Stimulated activated CD8-positive, alpha-beta memory T cell treated with anti-CD3 and anti-CD28 coated beads, Interleukin-15, amount 100 ng/mL, for 4 hours (primary cell): ENCODE data around the gene RAPGEF2.
"Not testable (repeated sequence)": the region's sequence is repeated elsewhere in the genome, so short reads cannot be mapped to it uniquely, and the experiment has no call there.

ENCODE experiments used
- DNase-seq, 2 donors: peaks; one replicate each; pipeline ENCODE4 v3.0.0-alpha.2; 2020; ENCODE audit warnings: low read depth in 2 of 2

RAPGEF2 gene

DNA sequence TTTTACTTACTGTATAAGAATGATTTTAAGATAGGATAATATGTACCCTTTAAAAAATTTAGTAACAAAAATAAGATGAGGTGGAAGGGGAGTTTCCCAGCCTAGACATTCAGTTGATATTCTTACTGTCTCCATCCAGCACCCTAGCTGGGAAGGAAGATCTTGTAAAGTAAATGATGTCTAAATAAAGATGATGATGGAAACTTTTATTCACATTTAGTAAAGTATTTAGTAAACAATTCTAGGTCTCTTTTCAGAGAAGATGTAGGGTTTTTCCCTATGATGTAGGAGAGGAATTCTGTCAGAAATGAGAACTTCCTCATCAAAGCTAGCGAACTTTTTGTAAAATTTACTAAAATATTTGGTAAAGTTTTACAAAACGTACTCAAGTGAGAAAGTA, 136.8 kb downstream of the RAPGEF2 start:
- DNase-seq, result no peak

DNA sequence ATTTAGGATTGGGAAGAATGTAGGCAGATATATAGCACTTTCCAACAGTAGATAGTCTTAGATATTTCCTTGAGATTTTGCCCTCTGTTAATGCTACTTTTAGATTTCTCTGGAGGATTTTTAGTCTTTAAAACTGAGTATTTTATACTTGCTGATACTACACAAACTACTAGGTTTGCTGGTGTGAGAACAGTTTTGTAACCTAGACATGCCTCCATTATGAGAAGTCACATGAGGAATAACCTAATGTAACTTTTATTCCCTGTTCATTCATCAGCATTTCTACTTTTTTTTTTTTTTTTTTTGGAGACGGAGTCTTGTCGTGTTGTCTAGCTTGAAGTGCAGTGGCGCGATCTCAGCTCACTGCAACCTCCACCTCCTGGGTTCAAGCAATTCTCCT, 137.2 kb downstream of the RAPGEF2 start:
- DNase-seq, result no peak

DNA sequence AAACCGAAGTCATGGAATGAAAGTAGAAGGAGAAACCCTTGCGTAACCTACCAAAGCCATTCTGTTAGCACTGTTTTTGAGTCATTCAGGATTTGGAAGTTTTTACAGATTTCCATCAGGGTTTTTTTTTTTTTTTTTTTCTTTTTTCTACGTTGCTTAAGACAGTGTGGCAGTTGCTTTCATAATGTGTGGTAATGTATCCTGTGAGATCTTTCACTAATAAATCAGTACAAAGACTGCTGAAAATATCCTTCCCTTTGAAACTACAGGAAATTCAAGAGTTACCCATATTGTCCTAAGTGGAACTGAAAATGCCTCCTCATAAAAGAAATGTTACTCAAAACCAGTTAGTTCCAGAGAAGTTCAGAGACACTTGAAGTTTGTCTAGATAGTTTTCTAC, 137.8 kb downstream of the RAPGEF2 start:
- no peak for DNase-seq

DNA sequence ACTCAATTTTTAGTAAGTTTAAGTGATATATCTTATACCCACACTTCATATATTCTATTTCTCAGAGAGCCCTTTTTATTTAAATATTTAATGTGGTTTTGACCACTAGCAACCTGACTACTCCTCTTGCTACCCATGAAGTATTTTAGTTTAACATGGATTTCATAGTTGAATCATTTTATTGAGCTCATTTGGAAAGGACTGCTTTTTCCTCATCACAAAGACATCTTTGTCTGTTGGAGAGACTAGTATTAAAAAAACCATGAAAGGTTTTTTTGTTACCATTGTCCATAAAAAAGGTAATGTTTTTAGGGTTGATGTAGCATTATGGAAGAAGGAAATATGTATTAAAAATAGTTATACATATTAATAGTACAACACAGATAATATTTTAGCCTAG, 139.5 kb downstream of the RAPGEF2 start:
- no peak for DNase-seq

DNA sequence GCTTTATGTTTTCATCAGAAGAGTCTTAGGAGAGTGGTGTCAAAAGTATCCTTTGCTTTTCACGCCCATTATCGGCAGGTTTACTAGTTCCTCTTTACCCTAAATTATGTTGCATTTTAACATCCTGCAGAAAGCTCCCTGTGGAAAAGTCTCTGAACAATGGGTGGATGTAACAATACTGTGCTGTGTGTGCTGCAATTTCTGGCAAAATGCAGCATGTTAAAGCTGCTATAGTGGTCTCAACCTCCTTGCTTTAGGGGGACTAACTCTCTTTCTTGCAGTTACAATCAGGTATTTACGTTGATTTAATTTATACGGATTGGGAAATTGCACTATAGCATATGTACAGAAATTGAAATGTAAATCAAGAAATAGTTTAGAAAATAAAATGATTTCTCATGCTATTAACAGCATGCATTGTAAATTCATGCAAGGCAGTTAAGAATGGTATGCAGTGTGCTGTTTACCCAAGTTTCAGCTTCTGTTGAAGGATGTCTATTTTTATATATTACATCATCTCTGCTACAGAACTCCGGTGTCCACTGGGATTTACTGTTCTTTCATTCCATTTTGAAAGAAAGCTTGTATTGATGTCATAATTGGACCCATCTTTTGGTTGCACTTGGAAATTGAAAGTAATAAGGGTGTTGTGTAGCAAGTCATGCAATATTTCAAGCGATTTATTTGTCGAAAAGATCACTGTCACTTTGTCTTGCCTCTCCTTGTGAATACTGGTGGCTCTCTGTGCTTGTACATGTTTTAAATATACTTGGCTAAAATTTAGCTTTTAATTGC, 145.7 kb downstream of the RAPGEF2 start:
- DNase-seq, result no peak

DNA sequence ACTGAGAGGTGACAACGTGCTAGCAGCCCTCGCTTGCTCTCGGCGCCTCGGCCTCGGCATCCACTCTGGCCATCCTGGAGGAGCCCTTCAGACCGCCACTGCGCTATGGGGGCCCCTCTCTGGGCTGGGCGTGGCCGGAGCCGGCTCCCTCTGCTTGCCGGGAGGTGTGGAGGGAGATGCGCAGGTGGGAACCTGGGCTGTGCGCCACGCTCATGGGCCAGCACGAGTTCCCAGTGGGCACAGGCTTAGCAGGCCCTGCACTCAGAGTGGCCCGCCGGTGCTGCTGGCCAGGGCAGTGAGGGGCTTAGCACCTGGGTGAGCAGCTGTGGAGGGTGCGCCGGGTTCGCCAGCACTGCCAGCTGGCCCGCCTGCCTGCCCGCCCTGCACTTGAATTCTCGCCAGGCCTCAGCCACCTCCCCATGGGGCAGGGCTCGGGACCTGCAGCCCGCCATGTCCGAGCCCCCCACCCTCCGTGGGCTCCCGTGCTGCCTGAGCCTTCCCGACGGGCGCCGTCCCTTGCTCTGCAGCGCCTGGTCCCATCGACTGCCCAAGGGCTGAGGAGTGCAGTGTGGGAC, 148.0 kb downstream of the RAPGEF2 start:
- DNase-seq, result no peak

DNA sequence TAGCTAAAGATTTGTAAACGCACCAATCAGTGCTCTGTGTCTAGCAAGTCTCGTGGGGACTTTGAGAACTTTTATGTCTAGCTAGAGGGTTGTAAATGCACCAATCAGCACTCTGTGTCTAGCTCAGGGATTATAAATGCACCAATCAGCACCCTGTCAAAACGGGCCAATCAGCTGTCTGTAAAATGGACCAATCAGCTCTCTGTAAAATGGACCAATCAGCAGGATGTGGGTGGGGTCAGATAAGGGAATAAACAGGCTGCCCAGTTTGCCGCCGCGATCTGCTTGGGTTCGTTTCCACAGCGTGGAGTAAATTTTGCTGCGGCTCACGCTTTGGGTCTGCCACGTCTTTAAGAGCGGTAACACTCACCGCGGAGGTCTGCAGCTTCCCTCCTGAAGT, 148.7 kb downstream of the RAPGEF2 start:
- not testable (repeated sequence) for DNase-seq

DNA sequence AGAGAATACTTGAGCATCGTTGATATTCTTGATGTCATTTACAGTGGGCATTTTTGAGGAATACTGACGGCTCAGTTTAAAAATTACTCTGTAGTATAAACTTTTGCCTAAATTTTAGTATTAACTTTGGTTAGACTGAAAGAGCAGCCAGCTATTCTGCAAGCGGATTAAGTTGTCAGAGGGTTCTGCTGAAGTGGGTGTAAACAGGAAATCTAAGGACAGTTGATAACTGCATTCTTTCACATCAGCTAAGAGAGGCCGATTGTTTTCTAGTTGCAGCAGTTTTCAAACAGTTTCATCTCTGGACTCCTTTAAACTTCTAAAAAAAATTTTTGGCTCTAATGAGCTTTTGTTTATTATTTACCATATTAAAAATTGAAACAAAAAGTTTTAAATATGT, 149.6 kb downstream of the RAPGEF2 start:
- DNase-seq, result no peak

DNA sequence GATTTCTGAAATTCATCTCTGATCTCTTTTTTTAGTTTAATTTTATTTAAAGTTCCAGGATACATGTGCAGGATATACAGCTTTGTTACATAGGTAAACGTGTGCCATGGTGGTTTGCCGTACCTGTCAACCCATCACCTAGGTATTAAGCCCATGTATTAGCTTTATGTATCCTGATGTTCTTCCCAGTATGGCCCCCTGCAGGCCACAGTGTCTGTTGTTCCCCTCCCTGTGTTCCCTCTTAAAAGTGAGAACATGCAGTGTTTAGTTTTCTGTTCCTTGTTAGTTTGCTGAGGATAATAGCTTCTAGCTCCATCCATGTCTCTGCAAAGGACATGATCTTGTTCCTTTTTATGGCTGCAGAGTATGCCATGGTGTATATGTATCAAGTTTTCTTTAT, 153.2 kb downstream of the RAPGEF2 start:
- DNase-seq, result no peak

DNA sequence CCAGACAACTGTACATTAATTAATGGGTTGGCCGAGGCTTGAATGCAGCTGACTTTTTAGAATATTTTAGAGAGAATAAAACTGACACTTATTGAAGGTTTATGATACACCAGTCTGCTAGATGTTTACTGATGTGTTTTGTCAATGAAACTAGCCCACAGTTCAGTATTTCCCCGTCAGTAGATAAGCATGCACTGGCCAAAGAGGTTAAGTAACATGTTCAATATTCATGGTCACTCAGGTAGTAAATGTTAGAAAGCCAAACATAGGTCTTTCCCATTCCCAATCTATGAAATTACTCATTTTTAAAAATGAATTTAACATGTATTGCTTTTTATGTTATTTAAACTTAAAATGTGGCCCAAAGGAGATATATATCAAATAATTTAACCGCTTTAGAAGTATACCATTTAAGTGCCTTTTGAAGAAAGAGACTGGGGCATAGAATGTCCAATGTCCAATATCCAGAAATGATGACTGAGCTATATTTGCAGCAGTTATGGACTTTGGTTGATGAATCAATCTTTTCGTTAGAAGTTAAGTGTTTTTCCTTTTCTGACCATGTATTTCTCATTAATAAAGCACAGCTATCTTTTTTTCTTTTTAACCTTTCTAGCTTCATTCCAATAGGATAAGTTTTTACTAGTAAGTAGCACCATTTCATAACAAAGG, 156.1 kb downstream of the RAPGEF2 start:
- no peak for DNase-seq

DNA sequence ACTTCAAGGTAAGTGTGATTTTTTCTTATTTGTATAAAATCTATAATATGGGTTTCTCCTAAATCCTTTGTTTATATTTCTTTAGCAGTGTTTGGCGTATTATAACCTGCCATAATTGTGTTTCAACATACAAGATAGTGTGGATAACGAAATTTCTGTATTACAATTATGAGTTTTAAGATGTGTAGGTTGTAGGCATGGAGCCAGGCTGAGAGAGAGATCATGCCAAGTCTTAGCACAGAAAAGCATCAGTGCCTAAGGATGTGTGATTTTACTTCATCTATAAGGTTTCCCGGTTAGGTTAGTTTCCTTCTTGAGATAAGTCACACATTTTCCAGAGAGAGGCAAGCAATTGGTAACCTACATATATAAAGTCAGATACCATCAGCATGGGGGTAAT, 161.2 kb downstream of the RAPGEF2 start:
- no peak for DNase-seq

DNA sequence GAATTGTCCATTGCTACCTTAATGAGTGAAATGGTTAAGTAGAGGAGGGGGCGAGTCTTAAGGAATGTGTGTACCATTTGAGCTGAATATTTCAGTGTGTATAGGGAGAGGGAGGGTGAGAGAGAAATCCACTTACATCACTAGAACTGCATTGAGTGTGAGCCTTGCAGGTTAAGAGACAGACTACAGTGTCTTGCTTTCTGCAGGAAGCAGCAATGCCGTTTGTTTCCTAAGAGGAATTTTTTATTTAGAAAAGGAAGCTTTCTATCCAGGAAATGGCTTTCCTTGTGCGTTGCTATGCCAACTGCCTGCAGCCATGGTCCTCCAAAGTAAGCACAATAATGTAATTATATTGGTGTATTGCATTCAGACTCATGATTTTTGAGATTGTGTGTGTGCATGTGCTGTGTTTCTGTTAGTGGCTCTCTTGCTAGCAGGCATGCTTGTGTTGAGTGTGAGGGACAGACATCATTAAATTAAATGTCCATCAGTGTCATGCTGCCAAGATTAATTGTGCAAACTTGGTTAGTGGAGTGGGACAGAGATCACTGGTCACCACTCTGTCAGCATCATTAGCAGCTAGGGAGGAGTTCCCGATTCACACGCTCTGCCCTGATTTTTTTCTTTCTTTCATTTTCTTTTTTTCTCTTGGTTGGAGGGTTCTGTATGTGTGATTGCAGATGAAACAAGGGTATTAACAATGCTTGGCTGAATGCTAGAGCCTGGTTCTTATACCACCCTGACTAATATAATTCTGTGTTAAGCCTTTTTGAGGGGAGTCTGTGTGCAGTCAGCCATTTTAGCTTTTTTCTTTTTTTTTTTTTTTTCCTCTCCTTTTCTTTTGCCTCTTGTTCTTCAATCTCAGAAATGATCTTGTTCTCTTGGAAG, 164.3 kb downstream of the RAPGEF2 start:
- DNase-seq, result no peak

DNA sequence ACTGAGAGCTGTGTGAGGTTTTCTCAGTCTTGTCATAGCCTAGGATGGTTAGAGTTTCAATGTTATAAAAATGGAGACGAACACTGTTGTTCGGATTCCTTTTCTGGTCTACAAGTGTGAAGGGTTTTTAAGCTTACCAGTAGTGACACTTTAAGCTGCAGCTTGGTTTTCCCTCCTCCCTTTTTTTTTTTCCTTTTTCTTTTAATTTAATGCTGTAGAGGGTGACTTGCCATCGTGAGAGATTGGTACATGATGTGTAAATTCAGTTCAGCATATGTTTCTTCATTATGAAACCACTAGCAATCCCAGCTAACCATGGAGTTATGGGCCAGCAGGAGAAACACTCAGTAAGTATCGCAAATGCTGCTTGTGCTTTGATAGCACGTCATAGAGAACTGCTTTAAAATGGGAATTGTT, 165.0 kb downstream of the RAPGEF2 start:
- no peak for DNase-seq

DNA sequence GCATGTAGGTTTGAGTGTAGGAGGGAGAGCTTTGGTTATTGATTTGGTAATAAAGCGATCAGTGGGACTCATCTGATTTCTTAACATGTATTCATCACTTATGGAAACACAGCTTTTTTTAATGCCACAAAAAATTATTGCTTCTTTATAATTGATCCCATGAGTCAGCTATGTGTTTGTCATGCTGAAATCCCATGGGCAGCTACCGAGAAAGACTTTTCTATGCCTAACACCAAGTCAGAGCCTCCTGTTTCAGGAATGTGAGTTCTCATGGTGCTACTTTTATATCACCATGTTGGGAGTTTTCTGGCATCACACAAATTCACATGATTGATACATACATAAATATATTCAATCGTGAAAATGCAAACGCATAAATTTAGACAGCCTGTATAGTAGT, 165.7 kb downstream of the RAPGEF2 start:
- no peak for DNase-seq

DNA sequence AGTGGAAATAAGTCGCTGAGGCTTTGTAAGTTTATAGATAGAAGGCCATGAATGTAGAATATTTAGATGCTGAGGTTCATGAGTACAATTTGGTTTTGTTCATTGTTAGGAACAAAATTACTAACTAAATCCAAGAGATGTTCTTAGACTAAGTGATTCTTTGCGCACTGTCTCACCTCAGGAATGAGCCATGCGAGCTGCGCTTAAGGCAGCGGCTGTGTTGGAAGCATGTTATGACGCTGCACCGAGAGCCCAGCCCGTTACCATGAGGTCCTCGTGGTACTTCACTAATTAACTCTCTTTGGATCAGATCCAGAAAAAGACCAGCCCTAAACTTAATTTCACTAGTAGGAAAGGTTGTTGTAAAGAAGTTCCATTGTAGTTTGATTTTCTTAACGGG, 166.2 kb downstream of the RAPGEF2 start:
- DNase-seq, result no peak

DNA sequence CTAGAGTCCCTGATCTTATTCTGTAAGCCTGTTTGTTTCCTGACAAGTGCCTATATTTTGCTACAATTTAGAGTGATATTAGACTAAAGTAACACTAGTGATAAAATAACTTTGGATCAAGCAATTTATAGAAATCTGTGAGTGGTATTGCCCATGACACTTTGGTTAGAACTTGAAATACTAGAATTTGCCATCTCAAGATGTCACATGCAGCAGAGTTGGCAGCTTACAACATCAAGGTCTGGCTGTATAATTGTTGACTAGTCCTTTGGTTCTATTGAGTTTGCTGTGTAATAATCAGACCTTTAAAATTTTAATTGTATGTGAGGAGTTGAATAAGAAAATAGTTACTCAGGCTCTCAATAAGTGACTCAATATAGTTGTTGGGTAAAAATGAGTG, 167.1 kb downstream of the RAPGEF2 start:
- no peak for DNase-seq

DNA sequence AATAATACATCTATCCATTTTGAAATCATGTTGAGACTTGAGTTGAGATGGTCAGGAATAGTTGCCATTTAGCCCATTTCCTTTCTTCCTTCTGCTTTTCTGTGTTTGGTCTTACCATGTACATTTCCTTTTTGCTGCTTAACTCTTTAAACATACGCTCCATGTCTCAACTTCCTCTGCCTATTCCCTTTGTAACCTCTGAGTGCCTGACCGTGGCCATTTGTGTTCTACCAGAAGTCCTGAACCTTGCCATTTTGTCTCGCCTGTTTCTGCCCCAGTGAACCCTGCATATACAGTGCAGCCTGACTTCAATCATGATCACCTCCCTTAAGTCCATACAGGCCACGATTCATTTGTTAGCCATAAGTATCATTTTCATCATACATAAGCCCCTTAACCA, 169.0 kb downstream of the RAPGEF2 start:
- no peak for DNase-seq

DNA sequence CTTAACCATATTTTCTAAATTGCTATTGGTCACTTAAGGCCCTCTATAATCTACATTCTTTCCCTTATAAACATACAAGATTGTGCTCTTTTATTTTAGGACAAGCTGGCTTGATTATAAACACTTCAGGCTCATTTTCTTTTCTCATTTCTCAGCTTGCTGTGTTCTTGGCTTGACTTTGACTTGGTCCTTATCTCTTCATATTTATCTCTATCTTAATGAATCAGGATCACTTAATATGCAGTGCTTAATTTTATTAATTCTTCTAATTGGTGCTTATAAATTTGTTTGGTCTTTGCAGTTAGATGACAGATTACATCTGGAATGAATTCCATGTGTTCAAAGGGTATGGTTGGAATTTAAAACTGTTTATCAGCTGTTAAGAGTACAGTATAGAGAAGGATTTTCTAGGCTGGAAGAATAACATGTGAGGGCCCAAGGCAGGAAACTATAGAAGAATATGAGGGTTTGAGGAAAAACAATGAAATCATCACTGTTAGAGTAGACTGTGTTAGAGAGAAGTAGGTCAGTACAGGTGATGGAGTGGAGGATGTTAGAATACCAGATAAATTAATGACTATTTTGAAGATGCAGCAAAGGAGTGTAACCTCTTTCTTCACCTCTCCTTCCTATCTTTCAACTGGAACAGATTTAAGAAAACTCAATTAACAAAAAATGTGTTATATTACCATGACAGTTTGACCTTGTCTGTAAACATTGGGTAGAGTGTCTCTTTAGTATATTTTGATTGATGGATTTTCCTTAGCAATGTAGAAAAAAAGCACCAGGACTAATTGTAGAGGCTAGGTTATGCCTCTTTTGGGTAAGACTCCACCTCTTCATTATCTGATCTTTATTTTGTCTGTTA, 169.6 kb downstream of the RAPGEF2 start:
- DNase-seq, result no peak

DNA sequence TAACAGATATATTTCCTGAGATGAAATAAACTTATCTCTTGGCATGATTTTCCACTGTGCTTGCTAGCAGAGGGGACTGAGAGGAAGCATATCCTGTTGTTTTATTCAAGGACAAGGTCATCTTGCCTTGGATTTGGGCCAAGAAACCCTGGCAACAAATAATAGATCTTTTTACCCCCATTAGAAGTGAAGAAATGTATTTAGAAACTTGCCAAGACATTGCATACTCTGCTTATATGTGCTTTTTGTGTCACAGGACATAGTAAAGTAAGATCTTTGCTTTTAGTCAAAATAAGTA, 170.2 kb downstream of the RAPGEF2 start:
- DNase-seq, result no peak

DNA sequence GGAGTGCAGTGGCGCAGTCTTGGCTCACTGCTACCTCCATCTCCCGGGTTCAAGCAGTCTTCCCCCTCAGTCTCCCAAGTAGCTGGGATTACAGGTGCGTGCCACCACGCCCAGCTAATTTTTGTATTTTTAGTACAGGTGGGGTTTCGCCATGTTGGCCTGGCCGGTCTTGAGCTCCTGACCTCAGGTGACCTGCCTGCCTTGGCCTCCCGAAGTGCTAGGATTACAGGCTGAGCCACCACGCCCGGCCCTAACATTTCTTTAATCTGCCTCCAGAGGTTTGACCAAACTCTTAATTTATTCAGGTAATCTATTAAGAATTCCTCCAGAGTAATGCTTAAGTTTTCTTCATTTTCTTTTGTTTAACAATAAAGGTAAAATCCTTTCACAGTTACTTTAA, 171.0 kb downstream of the RAPGEF2 start:
- DNase-seq, result no peak

DNA sequence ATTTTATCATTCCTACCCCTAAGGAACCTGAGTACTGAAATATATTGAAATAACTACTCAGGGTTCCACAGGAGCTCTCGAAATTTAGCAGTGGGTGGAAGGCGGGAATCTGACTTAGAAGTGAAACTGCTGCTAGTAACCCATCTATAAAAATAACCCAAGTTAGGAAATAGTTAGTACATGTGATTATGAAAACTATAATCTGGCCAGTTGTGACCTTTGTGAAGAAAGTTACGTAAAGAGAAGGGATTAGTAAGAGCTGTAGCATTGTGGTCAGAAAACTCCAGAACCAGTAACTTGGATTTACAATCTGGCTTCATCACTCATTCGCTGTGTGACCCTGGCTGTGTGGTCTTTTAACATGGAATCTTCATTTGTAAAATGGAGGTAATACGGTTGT, 175.5 kb downstream of the RAPGEF2 start:
- DNase-seq, result no peak
